DND-41 (cell line): ENCODE data around the gene F13A1.

Source experiments
- ATAC-seq: fragments of 200-7000 bp; cut with Tn5 transposase; 3 replicates; pipeline ENCODE4 v1.9.1; 2021; ENCODE audit warnings: low read depth; ENCODE audit not compliant: insufficient read depth
- DNase-seq: peaks from one replicate; pipeline ENCODE4 v3.0.0-alpha.2; 2020
- H2AFZ ChIP-seq: 2 replicates; pipeline ENCODE4 v1.6.0; 2012; ENCODE audit warnings: low read depth, low read length
- H3K27ac ChIP-seq: 2 replicates; pipeline ENCODE4 v1.5.1; 2012; ENCODE audit warnings: low read length, inconsistent platforms
- H3K27me3 ChIP-seq: fragments of 200-600 bp; sonication (generic); 2 replicates; pipeline ENCODE4 v1.6.0; 2012; ENCODE audit warnings: low read length, mild to moderate bottlenecking, inconsistent platforms; ENCODE audit not compliant: insufficient read depth, poor library complexity
- H3K36me3 ChIP-seq: 2 replicates; pipeline ENCODE4 v1.5.1; 2012; ENCODE audit warnings: low read length, inconsistent platforms; ENCODE audit not compliant: insufficient read depth
- H3K4me1 ChIP-seq: 2 replicates; pipeline ENCODE4 v1.5.1; 2012; ENCODE audit warnings: mild to moderate bottlenecking, low read length; ENCODE audit not compliant: insufficient read depth
- H3K4me2 ChIP-seq: 2 replicates; pipeline ENCODE4 v1.6.0; 2012; ENCODE audit warnings: mild to moderate bottlenecking, moderate library complexity, low read length, inconsistent platforms; ENCODE audit not compliant: insufficient read depth
- H3K4me3 ChIP-seq, 2 experiments: fragments of 200-600 bp in 1 of 2; shearing (Covaris generic) in 1 of 2; 2 replicates each; pipeline ENCODE4 v1.5.1; 2012 to 2016; ENCODE audit warnings: inconsistent platforms in 2 of 2, low read length in 2 of 2, mild to moderate bottlenecking in 2 of 2, low read depth in 1 of 2, moderate library complexity in 1 of 2
- H3K79me2 ChIP-seq: 2 replicates; pipeline ENCODE4 v1.6.0; 2012; ENCODE audit warnings: low read length, inconsistent platforms; ENCODE audit not compliant: insufficient read depth
- H3K9ac ChIP-seq: 2 replicates; pipeline ENCODE4 v1.6.0; 2012; ENCODE audit warnings: low read depth, mild to moderate bottlenecking, inconsistent platforms, low read length, moderate library complexity
- H3K9me3 ChIP-seq: 2 replicates; pipeline ENCODE4 v1.5.1; 2012; ENCODE audit warnings: low read length, moderate library complexity, mild to moderate bottlenecking, inconsistent platforms; ENCODE audit not compliant: insufficient read depth, severe bottlenecking
- H4K20me1 ChIP-seq: 2 replicates; pipeline ENCODE4 v1.6.0; 2012; ENCODE audit warnings: low read length; ENCODE audit not compliant: insufficient read depth
- EZH2 ChIP-seq: IDR thresholded peaks from 3 replicates; pipeline ENCODE4 v1.6.1; 2012; ENCODE audit warnings: borderline replicate concordance, low read depth, mild to moderate bottlenecking, moderate library complexity, low read length, inconsistent platforms; ENCODE audit not compliant: severe bottlenecking
- TF ChIP-seq, protein P1 (sequence below): IDR thresholded peaks from 2 replicates; pipeline ENCODE4 v1.5.1; 2012; ENCODE audit warnings: borderline replicate concordance, low read length, moderate library complexity, mild to moderate bottlenecking; ENCODE audit not compliant: poor library complexity, severe bottlenecking; ENCODE audit errors: extremely low read depth

The F13A1 gene

DNA sequence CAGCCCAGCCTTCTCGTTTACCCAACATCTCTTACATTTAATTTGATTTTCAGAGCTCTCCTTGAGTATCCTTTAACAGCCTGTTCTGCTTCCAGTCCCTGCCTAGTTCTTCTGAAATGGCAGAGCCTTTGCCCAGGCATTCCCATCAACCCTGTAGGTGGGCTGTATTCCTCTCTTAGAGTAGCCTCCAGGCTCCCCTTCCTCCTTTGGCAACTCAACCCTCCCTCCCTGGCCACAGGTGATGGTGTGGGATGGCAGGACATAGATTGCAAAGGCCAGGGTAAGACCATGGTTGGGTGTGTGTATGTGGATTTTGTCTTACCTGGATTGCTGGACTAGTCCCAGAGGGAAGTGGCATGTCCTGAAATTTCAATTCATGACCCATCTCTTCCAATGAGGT is 125.4 kb downstream of the F13A1 start:
- Histone ChIP-seq H3K4me1 (no peaks in the 10 kb centered on the region), H3K36me3 (no peaks in the 10 kb centered on the region), H3K27ac (no peak overlapping the region), H3K4me3 (no peak overlapping the region), H3K79me2 (no peaks in the 10 kb centered on the region), H2AFZ (no peak overlapping the region), H3K27me3 (no peaks in the 10 kb centered on the region), H3K4me2 (no peak overlapping the region), H3K9me3 (no peaks in the 10 kb centered on the region), H4K20me1 (no peaks in the 10 kb centered on the region), H3K9ac (no peak overlapping the region)
- DNase-seq (no peak), ATAC-seq (no peak)
- TF ChIP-seq, protein P1, sequence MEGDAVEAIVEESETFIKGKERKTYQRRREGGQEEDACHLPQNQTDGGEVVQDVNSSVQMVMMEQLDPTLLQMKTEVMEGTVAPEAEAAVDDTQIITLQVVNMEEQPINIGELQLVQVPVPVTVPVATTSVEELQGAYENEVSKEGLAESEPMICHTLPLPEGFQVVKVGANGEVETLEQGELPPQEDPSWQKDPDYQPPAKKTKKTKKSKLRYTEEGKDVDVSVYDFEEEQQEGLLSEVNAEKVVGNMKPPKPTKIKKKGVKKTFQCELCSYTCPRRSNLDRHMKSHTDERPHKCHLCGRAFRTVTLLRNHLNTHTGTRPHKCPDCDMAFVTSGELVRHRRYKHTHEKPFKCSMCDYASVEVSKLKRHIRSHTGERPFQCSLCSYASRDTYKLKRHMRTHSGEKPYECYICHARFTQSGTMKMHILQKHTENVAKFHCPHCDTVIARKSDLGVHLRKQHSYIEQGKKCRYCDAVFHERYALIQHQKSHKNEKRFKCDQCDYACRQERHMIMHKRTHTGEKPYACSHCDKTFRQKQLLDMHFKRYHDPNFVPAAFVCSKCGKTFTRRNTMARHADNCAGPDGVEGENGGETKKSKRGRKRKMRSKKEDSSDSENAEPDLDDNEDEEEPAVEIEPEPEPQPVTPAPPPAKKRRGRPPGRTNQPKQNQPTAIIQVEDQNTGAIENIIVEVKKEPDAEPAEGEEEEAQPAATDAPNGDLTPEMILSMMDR: no peak
- TF ChIP-seq EZH2: no peak

DNA sequence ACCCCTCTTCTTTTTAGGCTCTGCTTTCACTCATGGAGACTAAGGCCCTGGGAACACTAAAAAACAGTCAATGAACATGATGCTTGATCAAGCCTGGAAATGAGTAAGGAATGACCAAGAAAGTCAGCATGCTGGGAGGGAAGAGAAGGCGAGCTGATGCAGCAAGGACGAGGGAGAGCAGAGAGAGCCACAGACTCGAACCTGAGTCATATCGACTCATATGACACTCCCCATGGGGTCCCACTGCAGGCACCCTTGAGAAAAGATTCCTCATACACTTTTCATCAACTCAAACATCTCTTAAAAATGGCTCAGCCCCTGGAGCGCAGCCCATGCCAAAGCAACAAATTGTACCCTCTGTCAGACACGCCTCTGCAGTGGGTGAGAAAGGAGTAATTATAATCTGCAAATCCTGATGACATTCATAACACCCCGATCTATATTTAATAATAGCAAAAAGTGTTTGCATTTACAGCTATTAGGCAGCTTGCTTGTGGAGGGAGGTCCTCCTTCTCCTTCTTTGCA is 127.2 kb downstream of the F13A1 start:
- H3K27ac ChIP-seq: no peak overlapping the region
- no peak overlapping the region for H3K9ac ChIP-seq
- H3K79me2 ChIP-seq: no peaks in the 10 kb centered on the region
- no peaks in the 10 kb centered on the region for H3K9me3 ChIP-seq
- H2AFZ ChIP-seq: no peak overlapping the region
- ATAC-seq (no peak), DNase-seq (no peak)
- TF ChIP-seq EZH2: no peak
- TF ChIP-seq, protein P1: no peak
- H3K4me3 ChIP-seq: no peak overlapping the region
- H3K4me2 ChIP-seq: no peak overlapping the region
- H3K27me3 ChIP-seq: no peaks in the 10 kb centered on the region
- no peaks in the 10 kb centered on the region for H3K4me1 ChIP-seq
- no peaks in the 10 kb centered on the region for H3K36me3 ChIP-seq
- no peaks in the 10 kb centered on the region for H4K20me1 ChIP-seq

DNA sequence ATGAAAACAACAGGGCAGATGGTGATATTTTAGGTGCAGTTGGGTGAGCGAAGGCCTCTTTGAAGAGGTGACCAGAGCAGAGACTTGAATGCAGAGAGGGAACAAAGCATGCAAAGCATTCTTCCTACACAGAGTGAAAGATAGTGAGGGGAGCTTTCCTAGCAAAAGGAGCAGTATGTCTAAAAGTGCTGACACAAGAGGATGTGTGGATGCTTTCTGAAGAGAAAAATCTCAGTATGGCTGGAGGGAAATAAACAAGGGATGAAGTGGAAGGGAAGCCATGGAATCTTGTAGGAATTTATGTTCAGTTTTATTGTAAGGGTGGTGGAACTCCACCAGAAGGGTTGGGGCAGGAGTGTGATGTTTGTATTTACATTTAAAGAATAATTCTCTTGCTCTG is 128.6 kb downstream of the F13A1 start:
- ATAC-seq: no peak
- TF ChIP-seq EZH2: no peak
- TF ChIP-seq, protein P1: no peak

DNA sequence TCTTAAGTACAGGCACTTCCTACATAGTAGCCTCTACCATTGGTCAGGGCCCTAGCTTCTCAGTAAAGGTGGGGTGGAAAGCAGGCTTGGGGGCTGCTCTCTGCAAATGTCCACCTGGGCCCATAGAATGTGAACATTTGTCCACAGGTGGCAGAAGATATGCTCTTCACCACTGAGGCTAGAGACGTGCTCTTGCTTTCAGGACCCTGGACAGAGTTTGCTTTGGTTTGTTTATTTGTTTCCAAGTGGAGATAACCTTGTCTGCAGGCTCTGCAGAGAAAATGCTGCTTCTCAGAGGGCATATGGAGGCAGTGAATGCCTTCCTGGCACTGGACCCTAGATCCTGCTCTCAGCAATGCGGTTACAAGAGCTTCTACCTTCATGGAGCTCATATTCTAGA is 129.0 kb downstream of the F13A1 start:
- peak; percentile 68 for ATAC-seq

More for the DNA sequence above, 128.6 kb downstream of the F13A1 start:
- no peaks in the 10 kb centered on the region for H3K79me2 ChIP-seq
- no peaks in the 10 kb centered on the region for H3K36me3 ChIP-seq
- H3K27me3 ChIP-seq: no peaks in the 10 kb centered on the region
- H3K9ac ChIP-seq: no peak overlapping the region
- no peak overlapping the region for H3K4me3 ChIP-seq
- H3K4me1 ChIP-seq: no peaks in the 10 kb centered on the region
- no peak overlapping the region for H3K27ac ChIP-seq
- H3K9me3 ChIP-seq: no peaks in the 10 kb centered on the region
- H2AFZ ChIP-seq: no peak overlapping the region
- no peak overlapping the region for H3K4me2 ChIP-seq
- no peak for DNase-seq
- H4K20me1 ChIP-seq: no peaks in the 10 kb centered on the region

More for the DNA sequence above, 129.0 kb downstream of the F13A1 start:
- H3K27ac ChIP-seq: no peak overlapping the region
- TF ChIP-seq, protein P1: peak; percentile 4
- no peak for TF ChIP-seq EZH2
- H3K79me2 ChIP-seq: no peaks in the 10 kb centered on the region
- no peaks in the 10 kb centered on the region for H3K36me3 ChIP-seq
- no peak overlapping the region for H2AFZ ChIP-seq
- no peak overlapping the region for H3K4me3 ChIP-seq
- no peaks in the 10 kb centered on the region for H3K9me3 ChIP-seq
- no peaks in the 10 kb centered on the region for H4K20me1 ChIP-seq
- H3K9ac ChIP-seq: no peak overlapping the region
- no peaks in the 10 kb centered on the region for H3K27me3 ChIP-seq
- H3K4me2 ChIP-seq: no peak overlapping the region
- DNase-seq: peak; percentile 37
- H3K4me1 ChIP-seq: no peaks in the 10 kb centered on the region
